SK-N-SH (cell line): ENCODE measurements around the gene PPIL1. TPM values are rescaled to one million over a fixed set of nuclear protein-coding genes. Genes with fewer than 3 reads are reported as not detected.
A peak's percentile ranks its signal among the peaks of the same experiment; 100 is the strongest.

ENCODE experiments used
- CTCF ChIA-PET: fragments of 300-600, 350-600 bp; formaldehyde crosslinking; extraction: SDS; loops from one replicate; lab custom pipeline; 2021; lab: Yijun Ruan, JAX
- POLR2A ChIA-PET: fragments of 350-600 bp; sonication (Branson Sonifier 250); formaldehyde crosslinking; extraction: SDS; loops from one replicate; lab custom pipeline; 2020; ENCODE audit warnings: antibody characterized with exemption, inconsistent platforms; lab: Yijun Ruan, JAX
- DNase-seq: peaks from one replicate; pipeline ENCODE4 v3.0.0; 2012
- H2AFZ ChIP-seq: fragments of 200-600 bp; sonication (generic); 2 replicates; pipeline ENCODE4 v1.8.1; 2016; ENCODE audit warnings: antibody characterized with exemption, mild to moderate bottlenecking, low read depth
- H3F3A ChIP-seq: fragments of 200-600 bp; sonication (generic); replicated peaks from 2 replicates; pipeline ENCODE3; 2016; ENCODE audit warnings: antibody characterized with exemption, mild to moderate bottlenecking; ENCODE audit not compliant: insufficient read depth
- H3K27ac ChIP-seq, 2 experiments: fragments of 200-500 bp in 1 of 2; fragments of 200-600 bp in 1 of 2; sonication (Bioruptor generic) in 1 of 2; sonication (generic), shearing (Covaris generic) in 1 of 2; 2 replicates each; pipeline versions ENCODE4 v1.5.1 to v1.6.1; 2014 to 2016; ENCODE audit warnings: low read depth in 2 of 2, inconsistent platforms in 1 of 2, low read length in 1 of 2, mild to moderate bottlenecking in 1 of 2, mixed read lengths in 1 of 2
- H3K27me3 ChIP-seq: fragments of 200-600 bp; sonication (generic), shearing (Covaris generic); 2 replicates; pipeline ENCODE4 v1.6.1; 2016; ENCODE audit warnings: mixed run types; ENCODE audit not compliant: insufficient read depth
- H3K36me3 ChIP-seq, 2 experiments: fragments of 200-500 bp in 1 of 2; fragments of 200-600 bp in 1 of 2; sonication (Bioruptor generic) in 1 of 2; sonication (generic) in 1 of 2; replicated peaks in 1 of 2; 2 replicates each; pipeline versions ENCODE3 to v1.5.1; 2014 to 2016; ENCODE audit warnings: low read length in 1 of 2, mild to moderate bottlenecking in 1 of 2; ENCODE audit not compliant: insufficient read depth in 2 of 2, control insufficient read depth in 1 of 2
- H3K4me1 ChIP-seq, 2 experiments: fragments of 200-500 bp in 1 of 2; fragments of 200-600 bp in 1 of 2; sonication (Bioruptor generic) in 1 of 2; sonication (generic), shearing (Covaris generic) in 1 of 2; 2 replicates each; pipeline versions ENCODE4 v1.5.1 to v1.6.1; 2014 to 2016; ENCODE audit warnings: low read depth in 1 of 2, low read length in 1 of 2, mixed run types in 1 of 2; ENCODE audit not compliant: insufficient read depth in 2 of 2, control insufficient read depth in 1 of 2
- H3K4me2 ChIP-seq: fragments of 200-600 bp; sonication (generic), shearing (Covaris generic); 2 replicates; pipeline ENCODE4 v1.6.1; 2017; ENCODE audit warnings: mixed run types
- H3K4me3 ChIP-seq, 2 experiments: fragments of 200-500 bp in 1 of 2; fragments of 200-600 bp in 1 of 2; sonication (Bioruptor generic) in 1 of 2; sonication (generic), shearing (Covaris generic) in 1 of 2; 2 replicates each; pipeline versions ENCODE4 v1.5.1 to v1.8.1; 2014 to 2016; ENCODE audit warnings: low read depth in 2 of 2, inconsistent platforms in 1 of 2, low read length in 1 of 2, mild to moderate bottlenecking in 1 of 2, mixed read lengths in 1 of 2, moderate library complexity in 1 of 2
- H3K79me2 ChIP-seq: fragments of 200-600 bp; sonication (generic); 2 replicates; pipeline ENCODE4 v1.8.1; 2017; ENCODE audit warnings: mild to moderate bottlenecking; ENCODE audit not compliant: insufficient read depth
- H3K9ac ChIP-seq: fragments of 200-600 bp; sonication (generic); 2 replicates; pipeline ENCODE4 v1.6.1; 2017; ENCODE audit warnings: mixed run types
- H3K9me2 ChIP-seq: fragments of 200-600 bp; sonication (generic); 2 replicates; pipeline ENCODE4 v1.6.1; 2017; ENCODE audit warnings: mixed run types
- H3K9me3 ChIP-seq: fragments of 200-600 bp; sonication (generic); 2 replicates; pipeline ENCODE4 v1.6.1; 2017; ENCODE audit warnings: mixed run types, mild to moderate bottlenecking, moderate library complexity
- H4K20me1 ChIP-seq: fragments of 200-600 bp; sonication (generic); 2 replicates; pipeline ENCODE4 v1.6.1; 2017; ENCODE audit warnings: mild to moderate bottlenecking, mixed run types; ENCODE audit not compliant: insufficient read depth
- CHD2 ChIP-seq: fragments of 150-350 bp; IDR thresholded peaks from 2 replicates; pipeline ENCODE4 v1.6.1; 2018; ENCODE audit warnings: low read length; ENCODE audit not compliant: partially characterized antibody
- FOSL2 ChIP-seq: IDR thresholded peaks from 2 replicates; pipeline ENCODE4 v1.4.0; 2012; ENCODE audit warnings: low read depth, mild to moderate bottlenecking, moderate library complexity, borderline replicate concordance
- FOXJ3 ChIP-seq: sonication (generic); formaldehyde crosslinking; IDR thresholded peaks from 2 replicates; pipeline ENCODE4 v1.5.1; 2020; ENCODE audit warnings: mild to moderate bottlenecking, missing genetic modification reagents
- FOXM1 ChIP-seq: IDR thresholded peaks from 2 replicates; pipeline ENCODE4 v1.4.0; 2012; ENCODE audit warnings: low read depth, mild to moderate bottlenecking
- MAX ChIP-seq: IDR thresholded peaks from 2 replicates; pipeline ENCODE4 v1.4.0; 2012; ENCODE audit warnings: low read depth
- MXI1 ChIP-seq: IDR thresholded peaks from 2 replicates; pipeline ENCODE4 v1.6.1; 2012; ENCODE audit warnings: mild to moderate bottlenecking, low read depth, low read length, improper control_type of control experiment
- NRF1 ChIP-seq: IDR thresholded peaks from 2 replicates; pipeline ENCODE4 v1.6.1; 2012; ENCODE audit warnings: low read depth, mild to moderate bottlenecking, low read length
- RCOR1 ChIP-seq: fragments of 150-350 bp; IDR thresholded peaks from 2 replicates; pipeline ENCODE4 v1.6.1; 2017; ENCODE audit warnings: antibody characterized with exemption, low read length
- RXRA ChIP-seq: IDR thresholded peaks from 2 replicates; pipeline ENCODE4 v1.4.0; 2012; ENCODE audit warnings: low read depth, mild to moderate bottlenecking, borderline replicate concordance
- SMC3 ChIP-seq: IDR thresholded peaks from 2 replicates; pipeline ENCODE4 v1.6.1; 2012; ENCODE audit warnings: low read depth, low read length, improper control_type of control experiment
- TAF1 ChIP-seq: IDR thresholded peaks from 2 replicates; pipeline ENCODE4 v1.6.1; 2012; ENCODE audit warnings: low read depth, mild to moderate bottlenecking, low read length, moderate library complexity, borderline replicate concordance
- TEAD4 ChIP-seq: IDR thresholded peaks from 2 replicates; pipeline ENCODE4 v1.4.0; 2012; ENCODE audit warnings: mild to moderate bottlenecking, borderline replicate concordance; ENCODE audit not compliant: insufficient read depth
- WGBS: methylation state at CpG from one replicate; pipeline ENCODE4 v1.1.6; 2017; ENCODE audit warnings: low lambda C conversion rate; 5-methylcytosine and 5-hydroxymethylcytosine counted together
- polyA plus RNA-seq, 3 experiments: library from polyadenylated mRNA; depleted of rRNA; stranded (reverse); fragments of >200 nt; gene quantifications; 2 replicates each; pipeline ENCODE4 v1.2.3, GENCODE V29; 2012
- TF ChIP-seq, protein P1 (sequence below): IDR thresholded peaks from 2 replicates; pipeline ENCODE4 v1.6.1; 2012; ENCODE audit warnings: mild to moderate bottlenecking, low read depth, low read length, moderate library complexity
- TF ChIP-seq, protein P2 (sequence below): IDR thresholded peaks from 2 replicates; pipeline ENCODE4 v1.4.0; 2012; ENCODE audit warnings: low read depth, borderline replicate concordance

PPIL1 gene
- polyA plus RNA-seq, 1 of the 3 experiments (the other 2 are of a cell fraction) = 36.6 TPM

- Histone ChIP-seq H3K4me3 (no peak overlapping the region), H3K9me3 (no peaks in the 10 kb centered on the region), H3K27me3 (no peaks in the 10 kb centered on the region), H3K79me2 (no peaks in the 10 kb centered on the region), H3K9me2 (no peaks in the 10 kb centered on the region), H2AFZ (no peak overlapping the region), H3K4me1 (peaks cover 0 to 27% of the 10 kb centered on the region in 2 experiments; a peak in 1 of 4 replicates), H3K27ac (no peak overlapping the region), H3K9ac (no peak overlapping the region), H3K4me2 (no peak overlapping the region), H3K36me3 (no peaks in the 10 kb centered on the region), H4K20me1 (no peaks in the 10 kb centered on the region), H3F3A (peaks cover 4% of the 10 kb centered on the region)
- TF ChIP-seq TEAD4 (no peak), MAX (no peak), NRF1 (no peak), CHD2 (no peak), RCOR1 (no peak), FOSL2 (no peak), MXI1 (no peak)
- ChIA-PET CTCF (interaction anchor here (0.6 to 3.0 kb wide), 5 partner anchors 12 to 216 kb away, joined by 3 to 12 read pairs (median 4); no protein-coding TSS in a partner anchor), POLR2A (no interaction called here)
- no peak for DNase-seq
- 90% methylated on average over 2 of the region's 4 CpGs for WGBS
Observed at GRCh38 chr6:36845233-36845632, 29.4 kb downstream of the PPIL1 start.

- no peaks in the 10 kb centered on the region for H3K9me3 ChIP-seq
- H3K9me2 ChIP-seq = no peaks in the 10 kb centered on the region
- POLR2A ChIA-PET = no interaction called here
- no peak overlapping the region for H3K9ac ChIP-seq
- peaks cover 0 to 28% of the 10 kb centered on the region in 2 experiments; a peak in 1 of 4 replicates for H3K4me1 ChIP-seq
- peak; percentile 63 for DNase-seq
- peaks cover 4% of the 10 kb centered on the region for H3F3A ChIP-seq
- CTCF ChIA-PET = interaction anchor here (0.6 to 3.0 kb wide), 5 partner anchors 12 to 217 kb away, joined by 3 to 12 read pairs (median 4); no protein-coding TSS in a partner anchor
- TF ChIP-seq MXI1 (0 out of 2 replicates have a peak, but pooled peaks have one; percentile 16), FOXM1 (no peak)
- no peak overlapping the region for H3K4me3 ChIP-seq
- H3K79me2 ChIP-seq = no peaks in the 10 kb centered on the region
- H4K20me1 ChIP-seq = no peaks in the 10 kb centered on the region
- 71% methylated on average over 14 of the region's 19 CpGs for WGBS
- H3K27ac ChIP-seq = no peak overlapping the region
- no peak overlapping the region for H3K4me2 ChIP-seq
- no peaks in the 10 kb centered on the region for H3K36me3 ChIP-seq
- H2AFZ ChIP-seq = no peak overlapping the region
- 0 out of 2 replicates have a peak, but pooled peaks cover under 1% of the 10 kb centered on the region for H3K27me3 ChIP-seq
Observed at GRCh38 chr6:36844232-36845170, 30.1 kb downstream of the PPIL1 start.

GRCh38 chr6:36843170-36843569, 31.4 kb downstream of the PPIL1 start:
- Histone ChIP-seq H3K4me1 (peaks cover 0 to 23% of the 10 kb centered on the region in 2 experiments; a peak in 1 of 4 replicates), H2AFZ (no peak overlapping the region), H3K27me3 (peaks cover 12% of the 10 kb centered on the region), H3K79me2 (no peaks in the 10 kb centered on the region), H3K9me2 (no peaks in the 10 kb centered on the region), H3K9me3 (no peaks in the 10 kb centered on the region), H3K4me3 (no peak overlapping the region), H3K9ac (no peak overlapping the region), H3F3A (peaks cover 4% of the 10 kb centered on the region), H3K4me2 (no peak overlapping the region), H3K36me3 (no peaks in the 10 kb centered on the region), H4K20me1 (no peaks in the 10 kb centered on the region), H3K27ac (no peak overlapping the region)
- CTCF ChIA-PET = interaction anchor here (3.9 kb wide), 1 partner anchor 8 kb away, joined by 19 read pairs; no protein-coding TSS in a partner anchor
- POLR2A ChIA-PET = no interaction called here
- DNase-seq = no peak
- 94% methylated on average over 4 of the region's 4 CpGs for WGBS
- TF ChIP-seq, protein P1, sequence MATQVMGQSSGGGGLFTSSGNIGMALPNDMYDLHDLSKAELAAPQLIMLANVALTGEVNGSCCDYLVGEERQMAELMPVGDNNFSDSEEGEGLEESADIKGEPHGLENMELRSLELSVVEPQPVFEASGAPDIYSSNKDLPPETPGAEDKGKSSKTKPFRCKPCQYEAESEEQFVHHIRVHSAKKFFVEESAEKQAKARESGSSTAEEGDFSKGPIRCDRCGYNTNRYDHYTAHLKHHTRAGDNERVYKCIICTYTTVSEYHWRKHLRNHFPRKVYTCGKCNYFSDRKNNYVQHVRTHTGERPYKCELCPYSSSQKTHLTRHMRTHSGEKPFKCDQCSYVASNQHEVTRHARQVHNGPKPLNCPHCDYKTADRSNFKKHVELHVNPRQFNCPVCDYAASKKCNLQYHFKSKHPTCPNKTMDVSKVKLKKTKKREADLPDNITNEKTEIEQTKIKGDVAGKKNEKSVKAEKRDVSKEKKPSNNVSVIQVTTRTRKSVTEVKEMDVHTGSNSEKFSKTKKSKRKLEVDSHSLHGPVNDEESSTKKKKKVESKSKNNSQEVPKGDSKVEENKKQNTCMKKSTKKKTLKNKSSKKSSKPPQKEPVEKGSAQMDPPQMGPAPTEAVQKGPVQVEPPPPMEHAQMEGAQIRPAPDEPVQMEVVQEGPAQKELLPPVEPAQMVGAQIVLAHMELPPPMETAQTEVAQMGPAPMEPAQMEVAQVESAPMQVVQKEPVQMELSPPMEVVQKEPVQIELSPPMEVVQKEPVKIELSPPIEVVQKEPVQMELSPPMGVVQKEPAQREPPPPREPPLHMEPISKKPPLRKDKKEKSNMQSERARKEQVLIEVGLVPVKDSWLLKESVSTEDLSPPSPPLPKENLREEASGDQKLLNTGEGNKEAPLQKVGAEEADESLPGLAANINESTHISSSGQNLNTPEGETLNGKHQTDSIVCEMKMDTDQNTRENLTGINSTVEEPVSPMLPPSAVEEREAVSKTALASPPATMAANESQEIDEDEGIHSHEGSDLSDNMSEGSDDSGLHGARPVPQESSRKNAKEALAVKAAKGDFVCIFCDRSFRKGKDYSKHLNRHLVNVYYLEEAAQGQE = no peak
- TF ChIP-seq FOXJ3 (CRISPR knock-in tag) (no peak), TAF1 (no peak), RXRA (no peak), SMC3 (no peak)
- TF ChIP-seq, protein P2, sequence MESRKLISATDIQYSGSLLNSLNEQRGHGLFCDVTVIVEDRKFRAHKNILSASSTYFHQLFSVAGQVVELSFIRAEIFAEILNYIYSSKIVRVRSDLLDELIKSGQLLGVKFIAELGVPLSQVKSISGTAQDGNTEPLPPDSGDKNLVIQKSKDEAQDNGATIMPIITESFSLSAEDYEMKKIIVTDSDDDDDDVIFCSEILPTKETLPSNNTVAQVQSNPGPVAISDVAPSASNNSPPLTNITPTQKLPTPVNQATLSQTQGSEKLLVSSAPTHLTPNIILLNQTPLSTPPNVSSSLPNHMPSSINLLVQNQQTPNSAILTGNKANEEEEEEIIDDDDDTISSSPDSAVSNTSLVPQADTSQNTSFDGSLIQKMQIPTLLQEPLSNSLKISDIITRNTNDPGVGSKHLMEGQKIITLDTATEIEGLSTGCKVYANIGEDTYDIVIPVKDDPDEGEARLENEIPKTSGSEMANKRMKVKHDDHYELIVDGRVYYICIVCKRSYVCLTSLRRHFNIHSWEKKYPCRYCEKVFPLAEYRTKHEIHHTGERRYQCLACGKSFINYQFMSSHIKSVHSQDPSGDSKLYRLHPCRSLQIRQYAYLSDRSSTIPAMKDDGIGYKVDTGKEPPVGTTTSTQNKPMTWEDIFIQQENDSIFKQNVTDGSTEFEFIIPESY = no peak
